Measurements from ENCODE around the gene ABTB2. TPM values are rescaled to one million over a fixed set of nuclear protein-coding genes. Genes with fewer than 3 reads are reported as not detected.

ABTB2 gene
- total RNA-seq, 1 donor from 2014 or later = 73.0 TPM

- DNase-seq (no peak), ATAC-seq (ENCODE audit: low read depth) (no peak)
- TF ChIP-seq CTCF (IDR thresholded peaks at IDR 0.05) = no peak
- Mint-ChIP-seq H3K36me3 (ENCODE audit: low read depth) (peaks cover 53% of the 10 kb centered on the region), H3K9me3 (no peaks in the 10 kb centered on the region), H3K27me3 (peaks cover 6% of the 10 kb centered on the region), H3K27ac (no peak overlapping the region), H3K4me1 (peaks cover 57% of the 10 kb centered on the region), H3K4me3 (peak overlapping the region; percentile 88)
- ChIA-PET POLR2A (interaction anchor here (0.5 to 6.8 kb wide), 4 partner anchors 175 to 219 kb away, joined by 3 to 123 read pairs (median 5); no protein-coding TSS in a partner anchor), CTCF (interaction anchor here (0.7 to 5.1 kb wide), 3 partner anchors 104 to 184 kb away, joined by 3 to 100 read pairs (median 4); no protein-coding TSS in a partner anchor)
- intact Hi-C loops (cut with micrococcal nuclease) = loop anchor here (5.0 kb wide), 2 partner anchors 42 to 1038 kb away; no protein-coding TSS in a partner anchor
These were observed 3.0 kb downstream of the ABTB2 start for GRCh38 chr11:34354782-34355181.

- H3K27me3 Mint-ChIP-seq = peaks cover 6% of the 10 kb centered on the region
- H3K27ac Mint-ChIP-seq = no peak overlapping the region
- peak overlapping the region; percentile 79 for H3K4me3 Mint-ChIP-seq
- no peaks in the 10 kb centered on the region for H3K9me3 Mint-ChIP-seq
- peaks cover 59% of the 10 kb centered on the region for H3K36me3 Mint-ChIP-seq (ENCODE audit: low read depth)
- DNase-seq (no peak), ATAC-seq (ENCODE audit: low read depth) (no peak)
- TF ChIP-seq CTCF (IDR thresholded peaks at IDR 0.05) = no peak
- POLR2A ChIA-PET = interaction anchor here (0.6 to 6.8 kb wide), 2 partner anchors 121 to 181 kb away, joined by 7 to 123 read pairs; no protein-coding TSS in a partner anchor
- CTCF ChIA-PET = interaction anchor here (4.2 kb wide), 1 partner anchor 180 kb away, joined by 20 read pairs; no protein-coding TSS in a partner anchor
- intact Hi-C loops (cut with micrococcal nuclease) = loop anchor here (5.0 kb wide), 1 partner anchor 42 kb away; no protein-coding TSS in a partner anchor
- H3K4me1 Mint-ChIP-seq = peaks cover 53% of the 10 kb centered on the region
These were observed 3.9 kb downstream of the ABTB2 start for GRCh38 chr11:34353881-34354280.

- POLR2A ChIA-PET = interaction anchor here (0.7 kb wide), 1 partner anchor 88 kb away, joined by 3 read pairs; no protein-coding TSS in a partner anchor
- peaks cover 6% of the 10 kb centered on the region for H3K27me3 Mint-ChIP-seq
These were observed 5.9 kb downstream of the ABTB2 start for GRCh38 chr11:34351687-34352469.

GRCh38 chr11:34351051-34351450 is 6.8 kb downstream of the ABTB2 start:
- H3K4me1 Mint-ChIP-seq = peaks cover 45% of the 10 kb centered on the region
- DNase-seq (no peak), ATAC-seq (ENCODE audit: low read depth) (no peak)
- TF ChIP-seq CTCF (IDR thresholded peaks at IDR 0.05) = no peak
- no peak overlapping the region for H3K27ac Mint-ChIP-seq
- no peaks in the 10 kb centered on the region for H3K9me3 Mint-ChIP-seq
- peaks cover 6% of the 10 kb centered on the region for H3K27me3 Mint-ChIP-seq
- intact Hi-C loops (cut with micrococcal nuclease) = loop anchor here (5.0 kb wide), 1 partner anchor 39 kb away; no protein-coding TSS in a partner anchor
- POLR2A ChIA-PET = no interaction called here
- no peak overlapping the region for H3K4me3 Mint-ChIP-seq
- CTCF ChIA-PET = interaction anchor here (1.0 to 4.2 kb wide), 2 partner anchors 177 to 354 kb away, joined by 3 to 20 read pairs; no protein-coding TSS in a partner anchor
- peaks cover 56% of the 10 kb centered on the region for H3K36me3 Mint-ChIP-seq (ENCODE audit: low read depth)

More at GRCh38 chr11:34351687-34352469, 5.9 kb downstream of the ABTB2 start:
- peak overlapping the region; percentile 39 for H3K27ac Mint-ChIP-seq
- peak overlapping the region; percentile 7 for H3K4me3 Mint-ChIP-seq
- intact Hi-C loops (cut with micrococcal nuclease) = loop anchor here (5.0 kb wide), 1 partner anchor 40 kb away; no protein-coding TSS in a partner anchor
- CTCF ChIA-PET = interaction anchor here (4.2 kb wide), 1 partner anchor 178 kb away, joined by 20 read pairs; no protein-coding TSS in a partner anchor
- DNase-seq (no peak), ATAC-seq (ENCODE audit: low read depth) (peak; percentile 44)
- H3K4me1 Mint-ChIP-seq = peaks cover 49% of the 10 kb centered on the region
- H3K9me3 Mint-ChIP-seq = no peaks in the 10 kb centered on the region
- H3K36me3 Mint-ChIP-seq (ENCODE audit: low read depth) = peaks cover 61% of the 10 kb centered on the region
- no peak for TF ChIP-seq CTCF (IDR thresholded peaks at IDR 0.05)

GRCh38 chr11:34349882-34350281 is 7.9 kb downstream of the ABTB2 start:
- POLR2A ChIA-PET = no interaction called here
- no peak for TF ChIP-seq CTCF (IDR thresholded peaks at IDR 0.05)
- CTCF ChIA-PET = interaction anchor here (4.2 kb wide), 1 partner anchor 176 kb away, joined by 20 read pairs; no protein-coding TSS in a partner anchor
- no peak for ATAC-seq (ENCODE audit: low read depth)
- no peak overlapping the region for H3K4me3 Mint-ChIP-seq
- peaks cover 33% of the 10 kb centered on the region for H3K4me1 Mint-ChIP-seq
- H3K36me3 Mint-ChIP-seq (ENCODE audit: low read depth) = peaks cover 50% of the 10 kb centered on the region
- no peaks in the 10 kb centered on the region for H3K9me3 Mint-ChIP-seq
- intact Hi-C loops (cut with micrococcal nuclease) = loop anchor here (5.0 kb wide), 1 partner anchor 38 kb away; no protein-coding TSS in a partner anchor
- H3K27me3 Mint-ChIP-seq = peaks cover 2% of the 10 kb centered on the region
- no peak overlapping the region for H3K27ac Mint-ChIP-seq
- no peak for DNase-seq

Measured in activated B cell treated with CpG ODN at 0.5 μM for 24 hours (primary cell).